GM10266 (cell line): ENCODE data around the gene GBF1.

Source experiments
- DNase-seq: peaks from one replicate; pipeline ENCODE4 v3.0.0; 2012; ENCODE audit errors: extremely low spot score
- CTCF ChIP-seq: IDR thresholded peaks from 2 replicates; pipeline ENCODE4 v1.5.1; 2012; ENCODE audit warnings: mild to moderate bottlenecking, low read depth; ENCODE audit not compliant: control insufficient read depth, insufficient read depth; ENCODE audit errors: missing control alignments

The GBF1 gene

GRCh38 chr10:102371295-102371694, 126.0 kb downstream of the GBF1 start:
- no peak for DNase-seq
- no peak for TF ChIP-seq CTCF

DNA sequence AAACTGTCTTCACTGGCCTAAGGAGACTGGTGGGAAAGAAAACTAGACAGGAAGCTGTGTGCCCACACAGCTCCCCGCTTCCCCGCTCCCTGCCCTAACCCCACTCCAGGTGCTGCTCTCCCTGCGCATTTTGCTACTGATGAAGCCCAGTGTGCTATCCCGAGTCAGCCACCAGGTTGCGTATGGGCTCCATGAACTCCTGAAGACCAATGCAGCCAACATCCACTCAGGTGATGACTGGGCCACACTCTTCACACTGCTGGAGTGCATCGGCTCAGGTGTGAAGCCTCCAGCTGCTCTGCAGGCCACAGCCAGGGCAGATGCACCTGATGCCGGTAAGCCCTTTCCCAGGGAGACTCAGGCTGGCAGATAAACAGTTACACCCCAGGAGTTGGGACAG, 129.9 kb downstream of the GBF1 start:
- TF ChIP-seq CTCF: no peak
- DNase-seq: no peak

DNA sequence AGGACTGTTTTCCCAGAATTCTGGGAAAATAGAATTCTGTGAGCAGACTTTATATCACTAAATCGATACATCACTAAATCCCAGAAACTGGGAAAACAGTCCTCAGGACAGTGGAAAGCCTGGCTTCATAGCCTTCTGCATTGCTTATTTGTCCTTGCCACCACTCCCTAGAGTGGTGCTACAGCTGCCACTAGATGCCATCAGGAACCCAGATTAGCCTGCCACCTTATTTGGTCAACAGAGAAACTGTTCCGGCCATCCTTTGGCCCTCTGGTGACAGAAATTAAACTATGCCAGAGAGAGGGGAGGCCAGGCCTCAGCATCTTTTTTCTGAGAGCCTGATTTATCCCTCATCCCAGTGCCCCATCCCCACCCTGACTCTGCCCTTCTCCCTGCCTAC, 130.5 kb downstream of the GBF1 start:
- DNase-seq: no peak
- TF ChIP-seq CTCF: no peak

- DNase-seq: no peak
- TF ChIP-seq CTCF: no peak
Observed at GRCh38 chr10:102376901-102377300, 131.6 kb downstream of the GBF1 start.

DNA sequence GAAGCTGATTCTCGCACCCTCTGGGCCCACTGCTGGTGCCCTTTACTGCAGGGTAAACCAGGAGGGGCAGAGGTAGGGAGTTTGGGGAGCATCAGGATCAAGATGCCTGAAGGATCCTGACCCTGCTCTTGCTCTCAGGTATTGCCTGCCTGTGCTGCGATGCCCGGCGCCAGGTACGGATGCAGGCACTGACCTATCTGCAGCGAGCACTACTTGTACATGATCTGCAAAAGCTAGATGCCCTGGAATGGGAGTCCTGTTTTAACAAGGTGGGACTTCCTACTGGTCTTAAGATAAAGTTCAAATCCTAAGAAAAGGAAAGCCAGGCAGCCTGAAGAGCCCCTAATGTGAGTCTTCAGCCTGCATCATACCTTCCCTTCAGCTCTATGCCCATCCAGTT, 134.1 kb downstream of the GBF1 start:
- no peak for DNase-seq
- TF ChIP-seq CTCF: no peak

- DNase-seq: no peak
- no peak for TF ChIP-seq CTCF
Observed at GRCh38 chr10:102381983-102382382, 136.7 kb downstream of the GBF1 start.

DNA sequence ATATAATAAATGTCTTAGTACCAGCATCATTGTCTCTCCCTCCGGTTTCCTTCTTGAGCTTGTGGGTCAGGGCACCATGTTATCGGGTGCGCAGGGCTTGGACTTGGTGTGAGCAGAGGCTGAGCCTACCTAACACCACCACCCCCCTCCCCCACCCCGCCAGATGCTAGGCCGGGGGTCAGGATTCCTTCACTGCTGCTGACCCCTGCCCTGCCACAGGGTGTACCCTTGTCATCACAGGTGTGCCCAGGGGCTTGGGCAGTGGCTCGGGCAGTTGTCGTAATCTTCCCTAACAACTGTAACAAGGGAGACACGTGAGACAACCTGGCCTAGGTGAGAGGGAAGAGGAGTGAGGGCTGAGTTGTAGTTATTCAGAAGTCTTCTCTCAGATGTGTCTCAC, 137.5 kb downstream of the GBF1 start:
- no peak for TF ChIP-seq CTCF
- DNase-seq: no peak
